ENCODE results near the gene MIAT.

MIAT gene

DNA sequence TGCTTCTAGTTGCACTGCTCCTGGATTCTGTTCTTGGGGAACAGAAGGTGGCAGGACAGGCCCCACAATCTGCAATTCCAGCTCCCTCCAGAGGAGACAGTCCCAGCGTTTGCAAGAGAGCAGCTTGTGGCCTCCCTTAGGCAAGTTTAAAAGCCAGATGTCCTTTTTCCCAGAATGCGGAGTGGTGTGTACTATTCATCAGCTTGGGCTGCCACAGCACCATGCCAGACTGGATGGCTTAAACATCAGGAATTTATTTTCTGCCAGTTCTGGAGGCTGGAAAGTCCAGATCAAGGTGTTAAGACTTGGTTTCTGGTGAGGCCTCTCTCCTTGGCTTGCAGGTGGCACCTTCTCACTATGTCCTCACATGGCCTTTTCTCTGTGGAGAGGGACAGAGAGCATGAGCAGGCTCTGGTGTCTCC lies 11.7 kb downstream of the MIAT start:
- peak; percentile 32 for DNase-seq (ENCODE audit: low spot score)

DNA sequence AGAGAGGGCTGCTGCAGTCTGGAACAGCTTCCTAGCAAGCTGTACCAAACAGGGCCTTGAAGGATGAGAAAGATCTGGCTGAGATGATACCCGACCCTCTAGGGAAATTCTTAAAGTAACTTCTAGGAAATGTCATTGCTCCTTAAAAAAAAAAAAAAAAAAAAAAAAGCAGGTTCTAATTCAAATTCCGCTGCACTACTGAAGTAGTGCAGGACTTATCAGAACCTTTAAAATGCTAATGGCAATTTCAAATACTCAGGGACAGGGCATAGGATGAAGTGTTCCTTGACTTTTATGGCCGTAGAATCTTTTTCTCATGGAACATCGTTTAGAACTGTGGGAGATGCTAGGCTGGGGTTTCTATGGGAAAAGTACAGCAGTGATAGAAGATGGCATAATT lies 13.1 kb downstream of the MIAT start:
- DNase-seq (ENCODE audit: low spot score): no peak

DNA sequence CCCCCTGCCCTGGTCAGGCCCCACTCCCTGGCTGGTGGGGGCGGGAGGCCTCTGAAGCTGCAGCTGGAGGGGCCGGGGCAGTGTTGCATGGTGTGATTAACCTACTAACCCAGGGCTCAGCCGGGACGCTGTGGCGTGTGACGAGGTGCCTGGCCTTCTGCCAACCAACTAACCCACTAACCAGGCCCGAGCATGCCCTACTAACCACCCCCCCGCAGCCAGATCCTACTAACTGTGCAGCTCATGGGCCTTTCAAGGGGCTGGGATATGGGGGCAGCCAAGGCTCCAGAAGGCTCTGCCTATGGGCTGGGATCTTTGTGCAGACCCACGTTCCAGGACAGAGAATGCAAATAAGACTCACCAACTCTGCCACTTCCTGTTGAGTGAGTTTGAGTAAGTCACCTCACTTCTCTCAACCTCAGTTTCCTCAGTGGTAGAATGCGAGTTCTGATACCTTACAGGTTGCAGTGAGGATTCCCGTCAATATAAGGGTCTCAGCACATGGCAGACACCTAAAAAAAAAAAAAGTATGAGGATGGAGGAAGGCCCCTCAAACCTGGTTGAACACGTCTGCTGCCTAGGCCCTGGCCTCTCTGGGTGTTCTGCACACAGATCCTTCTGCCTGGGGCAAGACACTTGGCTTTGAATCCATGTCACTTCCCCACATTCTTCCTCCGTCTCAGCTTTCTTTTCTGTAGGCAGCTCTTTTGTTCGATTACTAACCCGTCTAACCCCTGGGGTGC lies 14.1 kb downstream of the MIAT start:
- no peak for DNase-seq (ENCODE audit: low spot score)

DNA sequence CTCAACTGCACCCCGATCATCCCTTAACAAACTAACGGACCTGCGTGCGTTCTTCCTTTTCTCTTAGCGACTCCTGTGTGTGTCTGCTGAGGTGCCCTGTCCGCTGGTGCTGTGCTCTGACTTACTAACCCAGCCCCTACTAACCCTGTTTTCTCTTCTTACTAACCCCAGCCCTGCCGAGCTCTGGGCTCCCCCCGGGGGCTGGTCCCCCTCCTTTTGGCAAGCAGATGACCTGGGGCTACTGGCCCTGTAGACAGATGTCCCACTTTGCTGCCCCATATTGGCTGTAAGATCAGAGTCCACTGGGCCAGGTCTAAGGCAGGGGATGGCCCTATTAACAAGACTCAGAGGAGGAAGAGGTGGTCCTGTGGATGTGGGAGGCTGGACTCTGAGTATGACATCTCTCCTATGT lies 14.7 kb downstream of the MIAT start:
- DNase-seq (ENCODE audit: low spot score): no peak

DNA sequence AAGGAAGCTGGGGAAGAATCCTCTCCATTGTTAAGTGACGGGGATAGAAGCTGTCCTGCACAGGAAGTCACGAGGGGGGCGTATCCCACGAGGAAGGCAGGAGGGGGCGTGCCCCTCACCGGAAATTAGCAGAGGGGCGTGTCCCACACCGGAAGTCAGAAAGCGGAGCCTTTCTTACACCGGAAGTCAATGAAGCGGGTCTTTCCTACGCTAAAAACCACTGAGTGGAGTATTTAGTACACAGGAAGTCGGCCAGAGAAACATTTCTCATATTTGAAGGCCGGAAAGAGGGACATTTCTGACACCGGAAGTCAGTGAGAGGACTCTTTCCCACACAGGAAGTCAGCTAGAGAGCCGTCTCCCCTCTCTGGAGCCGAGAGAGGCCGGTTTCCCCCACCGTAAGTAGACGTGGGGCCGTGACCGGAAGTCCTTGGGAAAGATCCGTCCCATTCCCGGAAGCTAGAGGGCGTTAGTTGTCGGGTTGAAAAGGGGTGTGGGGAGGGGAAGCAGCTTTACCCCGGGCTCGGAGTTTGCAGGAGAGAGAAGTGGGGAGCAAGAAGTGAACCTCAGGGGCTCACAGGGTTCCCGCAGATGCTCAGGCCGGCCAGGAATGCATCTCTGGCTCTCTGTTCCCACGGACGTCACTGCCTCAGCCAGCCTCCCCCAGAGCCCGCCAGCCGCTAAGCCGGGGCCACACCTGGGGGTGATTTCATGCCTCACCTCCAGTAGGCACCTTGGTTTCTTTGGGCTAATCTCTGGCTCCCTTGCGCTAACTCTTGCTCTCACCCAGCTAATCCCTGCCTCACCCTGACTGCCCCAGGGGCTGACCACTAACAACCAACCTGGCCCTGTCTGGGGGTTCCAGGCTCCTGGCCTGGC lies 15.4 kb downstream of the MIAT start:
- DNase-seq (ENCODE audit: low spot score): peak; percentile 91

DNA sequence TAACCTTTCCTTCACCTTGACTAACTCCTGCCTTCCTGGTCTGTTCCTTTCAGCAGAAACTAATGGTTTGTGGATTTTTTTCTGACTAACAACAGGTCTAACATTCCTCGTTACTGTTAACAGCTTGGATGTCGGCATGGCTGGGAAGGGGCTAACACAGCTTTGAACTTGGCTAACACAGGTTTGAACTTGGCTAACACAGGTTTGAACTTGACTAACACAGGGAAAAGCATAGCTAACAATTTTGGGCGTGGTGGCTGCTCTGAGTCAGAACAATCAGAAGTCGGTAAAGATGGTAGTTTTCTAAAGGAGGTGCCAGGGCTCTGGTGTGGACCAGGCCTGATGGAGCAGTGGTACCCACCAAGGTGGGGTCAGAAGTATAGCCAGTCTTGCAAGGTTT lies 16.1 kb downstream of the MIAT start:
- no peak for DNase-seq (ENCODE audit: low spot score)

DNA sequence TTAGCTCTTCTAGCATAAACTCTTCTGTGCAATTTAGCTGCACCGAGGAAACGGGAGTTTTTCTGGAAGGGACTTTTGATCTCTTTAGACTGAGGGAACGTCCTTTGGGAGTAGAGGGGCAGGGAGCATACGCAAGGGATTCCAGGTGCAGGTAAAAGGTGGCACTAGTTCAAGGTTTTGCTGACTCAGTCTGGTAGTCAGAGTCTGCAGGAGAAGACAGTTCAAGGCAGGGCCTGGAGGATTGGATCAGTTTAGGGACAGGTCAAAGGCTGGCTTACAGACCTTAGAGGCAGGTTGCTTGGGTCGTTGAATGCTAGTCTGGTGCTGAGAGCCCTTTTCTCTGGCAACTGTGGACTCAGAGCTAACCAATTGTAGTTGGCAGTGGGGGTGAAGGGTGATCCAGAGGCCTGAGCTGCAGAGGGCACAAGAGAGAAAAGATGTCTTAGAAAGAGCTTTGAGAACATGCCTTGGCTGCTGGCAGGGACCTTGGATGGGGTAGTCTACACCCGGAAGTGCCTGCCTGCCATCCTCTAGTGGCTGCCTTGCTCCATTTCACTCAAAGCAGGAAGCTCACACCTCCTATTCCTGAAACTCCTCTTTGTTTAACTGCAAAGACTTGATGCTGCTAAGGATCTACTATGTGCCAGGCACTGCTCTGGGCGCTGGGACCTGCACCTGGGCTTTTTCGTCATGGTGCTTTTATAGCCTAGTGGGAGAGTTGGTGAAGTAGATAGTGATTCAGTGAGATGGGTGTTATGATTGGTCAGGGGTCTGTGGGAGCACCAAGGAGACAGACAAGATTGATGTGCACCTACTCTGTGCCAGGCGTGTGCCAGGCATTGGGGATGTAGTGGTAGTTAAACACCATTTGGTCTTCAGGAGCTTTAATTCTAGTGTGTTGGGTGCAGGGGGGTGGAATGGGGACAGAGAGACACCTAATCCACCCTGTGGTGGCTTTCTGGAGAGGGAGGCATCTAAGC lies 17.1 kb downstream of the MIAT start:
- DNase-seq (ENCODE audit: low spot score): no peak

DNA sequence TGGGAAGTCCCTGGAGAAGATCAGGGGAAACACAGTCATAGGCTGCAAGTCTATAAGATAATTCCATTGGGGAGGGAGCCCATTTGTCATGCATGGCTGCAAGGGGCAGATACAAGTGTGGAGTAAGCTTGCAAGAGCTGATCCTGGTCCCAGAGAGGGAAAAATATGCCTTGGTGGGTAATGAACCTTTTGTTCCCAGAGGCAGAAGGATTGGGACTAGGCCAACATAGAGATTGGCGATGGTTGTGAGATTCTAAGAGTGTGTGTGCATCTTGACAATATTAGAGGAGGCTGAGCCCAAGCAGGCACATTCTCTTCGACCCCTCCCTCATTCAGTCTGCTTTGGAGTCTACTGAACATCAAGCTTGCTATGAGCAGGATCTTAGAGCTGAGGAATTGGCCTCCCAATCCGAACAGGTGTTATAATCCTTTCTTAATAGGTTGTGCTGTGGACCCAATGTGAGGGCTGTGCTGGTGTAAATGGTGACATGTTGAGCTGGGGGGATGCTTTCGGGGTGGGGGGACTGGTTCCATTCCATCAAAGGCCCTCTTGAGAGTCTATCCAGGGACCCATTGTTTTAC lies 18.4 kb downstream of the MIAT start:
- no peak for DNase-seq (ENCODE audit: low spot score)

DNA sequence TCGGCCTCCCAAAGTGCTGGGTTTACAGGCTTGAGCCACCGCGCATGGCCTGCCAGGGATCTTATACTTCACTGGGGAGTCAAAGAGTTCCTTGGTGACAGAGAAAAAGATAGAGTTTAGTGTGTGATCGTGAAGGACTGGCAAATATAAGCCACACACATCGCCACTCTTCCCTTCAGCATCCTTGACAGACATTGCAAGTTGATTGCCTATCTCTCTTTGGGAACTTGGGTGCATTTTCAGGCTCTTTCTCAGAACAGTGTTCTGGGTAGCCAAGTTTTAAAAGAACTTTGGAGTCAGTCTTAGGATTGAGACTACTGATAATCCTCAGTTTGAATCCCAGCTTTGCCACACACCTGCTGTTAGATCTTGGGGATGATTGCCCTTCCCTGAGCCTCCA lies 19.8 kb downstream of the MIAT start:
- no peak for DNase-seq (ENCODE audit: low spot score)

DNA sequence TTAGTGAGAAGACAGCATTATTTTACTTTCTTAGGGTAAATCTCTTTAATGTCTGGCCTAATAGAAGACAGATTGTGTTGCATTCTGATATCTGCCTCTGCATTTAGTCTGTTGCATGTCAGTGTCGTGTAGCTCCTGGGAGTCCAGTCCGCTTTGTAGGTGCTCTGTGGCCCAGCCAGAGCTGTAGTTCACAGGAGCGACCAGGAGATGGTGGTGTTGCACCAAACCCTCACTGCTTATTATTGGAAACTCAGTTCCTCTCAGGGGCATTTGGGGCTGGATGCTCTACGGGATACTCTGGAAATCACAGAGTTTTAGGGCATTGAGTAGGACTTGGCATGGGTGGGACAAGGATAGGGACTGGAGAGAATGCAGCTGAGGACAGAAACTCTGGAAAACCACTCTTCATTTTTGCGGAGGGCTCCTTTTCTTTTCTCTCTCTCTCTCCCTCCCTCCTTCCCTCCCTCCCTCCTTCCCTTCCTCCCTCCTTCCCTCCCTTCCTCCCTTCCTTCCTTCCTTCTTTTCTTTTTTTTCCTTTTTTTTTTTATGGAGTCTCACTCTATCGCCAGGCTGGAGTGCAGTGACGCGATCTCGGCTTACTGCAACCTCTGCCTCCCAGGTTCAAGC lies 21.7 kb downstream of the MIAT start:
- DNase-seq (ENCODE audit: low spot score): peak; percentile 70

DNA sequence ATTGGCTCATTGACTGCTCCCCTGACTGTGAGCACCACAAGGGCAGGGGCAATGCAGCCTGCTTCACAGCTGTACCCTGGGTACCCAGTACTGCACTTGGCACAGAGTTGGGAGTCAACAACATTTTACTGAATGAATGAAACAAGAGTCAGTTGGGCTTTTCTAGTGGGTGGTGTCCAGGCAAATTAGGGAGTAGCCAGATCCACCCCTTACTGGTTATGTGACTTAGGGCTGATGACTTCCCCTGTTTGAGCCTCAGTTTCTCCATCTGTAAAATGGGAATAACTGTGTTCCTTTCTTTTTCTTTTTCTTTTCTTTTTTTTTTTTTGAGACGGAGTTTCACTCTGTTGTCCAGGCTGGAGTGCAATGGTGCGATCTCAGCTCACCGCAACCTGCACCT lies 23.1 kb downstream of the MIAT start:
- DNase-seq (ENCODE audit: low spot score): no peak

DNA sequence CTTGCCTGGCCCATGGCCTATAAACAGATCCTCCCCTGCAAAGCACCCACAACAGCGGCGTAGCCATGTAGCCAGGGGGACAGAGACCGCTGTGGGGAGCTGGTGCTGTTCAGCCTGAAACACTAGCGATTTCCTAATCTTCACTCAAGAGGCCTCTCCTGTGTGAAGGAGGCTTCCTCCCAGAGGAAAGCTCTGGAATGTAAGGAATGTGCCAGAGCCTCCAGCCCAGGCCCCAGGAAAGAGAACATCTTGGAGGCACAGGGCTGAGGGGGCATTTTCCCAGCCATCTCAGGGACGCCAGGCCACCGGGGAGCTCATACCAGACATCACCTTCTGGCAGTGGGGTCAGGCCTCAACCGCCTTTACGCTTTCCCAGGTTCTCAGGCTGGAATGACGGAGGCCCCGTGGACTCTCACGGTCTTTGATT lies 24.0 kb downstream of the MIAT start:
- DNase-seq (ENCODE audit: low spot score): no peak

DNA sequence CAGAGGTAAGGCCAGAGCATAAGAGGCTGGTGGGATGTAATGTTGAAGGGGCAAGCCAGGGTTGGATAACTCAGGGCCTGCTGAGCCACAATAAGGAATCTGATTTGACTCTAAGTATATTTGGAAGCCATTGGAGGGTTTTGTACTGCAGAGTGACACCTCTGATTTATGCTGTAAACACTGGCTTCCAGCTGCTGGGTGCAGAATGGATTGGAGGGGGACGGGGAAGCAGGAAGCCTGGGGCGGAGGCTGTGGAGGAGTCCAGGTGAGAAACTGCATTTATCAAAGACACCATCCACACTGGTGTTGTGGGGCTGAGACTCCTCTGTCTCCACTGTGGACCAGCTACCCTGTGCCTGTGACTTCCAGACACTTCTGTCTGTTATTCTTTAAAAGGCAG lies 26.8 kb downstream of the MIAT start:
- DNase-seq (ENCODE audit: low spot score): no peak

DNA sequence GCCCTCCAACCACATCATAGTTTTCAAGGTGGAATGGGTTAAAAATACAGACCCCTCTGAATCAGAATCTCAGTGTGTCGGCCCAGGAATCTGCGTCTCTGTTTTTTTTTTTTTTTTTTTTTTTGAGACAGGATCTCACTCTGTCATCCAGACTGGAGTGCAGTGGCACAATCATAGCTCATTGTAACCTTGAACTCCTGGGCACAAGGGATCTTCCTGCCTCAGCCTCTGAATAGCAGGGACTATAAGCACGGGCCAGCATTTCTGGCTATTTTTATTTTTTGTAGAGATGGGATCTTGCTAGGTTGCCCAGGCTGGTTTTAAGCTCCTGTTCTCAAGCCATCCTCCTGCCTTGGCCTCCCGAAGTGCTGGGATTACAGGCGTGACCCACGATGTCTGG lies 28.2 kb downstream of the MIAT start:
- DNase-seq (ENCODE audit: low spot score): no peak

DNA sequence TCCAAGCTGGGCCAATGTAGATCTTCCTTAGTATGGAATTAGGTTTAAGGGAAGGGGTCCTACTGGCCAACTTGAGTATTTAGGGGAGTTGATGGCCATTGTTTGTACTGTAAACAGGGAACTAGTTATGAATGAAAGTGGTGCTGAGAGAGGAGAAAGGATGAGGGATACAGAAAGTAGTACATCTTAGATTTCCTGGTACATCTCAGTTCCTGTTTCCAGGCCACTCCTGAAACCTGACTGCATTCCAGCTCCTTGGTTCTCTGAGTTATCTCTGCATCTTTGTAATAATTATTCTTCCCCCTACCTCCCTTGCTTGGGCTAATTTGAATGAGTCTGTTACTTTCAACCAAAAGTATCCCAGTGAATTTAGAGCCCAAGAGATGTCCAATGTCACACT lies 30.1 kb downstream of the MIAT start:
- DNase-seq (ENCODE audit: low spot score): no peak

DNA sequence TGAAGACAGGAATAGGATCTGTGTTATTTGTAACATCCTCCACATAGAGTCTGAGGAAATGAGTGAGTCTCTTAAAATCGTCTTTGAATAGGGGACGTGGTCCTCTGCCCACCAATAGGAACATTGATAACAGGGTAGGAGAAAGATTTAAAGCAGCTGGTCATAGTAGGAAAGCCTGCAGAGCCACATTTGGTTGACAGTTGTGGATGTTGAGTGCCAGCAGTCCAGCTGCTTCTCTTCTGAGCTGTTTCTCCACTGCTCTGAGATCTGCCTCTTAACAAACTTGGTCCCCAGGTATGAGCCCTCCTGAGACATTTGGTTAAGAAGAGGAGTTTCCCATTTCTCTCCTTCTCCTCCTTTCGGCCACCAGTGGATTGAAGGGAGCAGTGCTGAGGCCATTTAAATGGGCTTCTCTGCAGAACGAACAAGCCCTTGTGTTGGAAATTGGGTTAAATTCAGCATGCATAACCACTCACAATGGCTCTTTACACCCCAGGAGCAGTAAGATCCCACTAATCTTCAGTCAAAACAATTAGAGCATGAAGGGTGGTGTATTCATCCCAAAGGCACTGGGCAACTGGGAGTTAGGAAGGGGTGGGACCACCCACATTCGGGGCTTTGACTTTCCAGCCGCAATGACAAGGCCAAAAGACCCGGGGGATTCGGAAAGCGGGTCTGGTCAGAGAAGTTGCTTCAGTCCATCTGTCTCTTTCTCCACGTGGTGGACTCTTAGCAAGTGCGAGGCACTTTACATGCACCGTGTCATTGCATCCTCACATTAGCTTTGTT lies 32.3 kb downstream of the MIAT start:
- DNase-seq (ENCODE audit: low spot score): no peak

DNA sequence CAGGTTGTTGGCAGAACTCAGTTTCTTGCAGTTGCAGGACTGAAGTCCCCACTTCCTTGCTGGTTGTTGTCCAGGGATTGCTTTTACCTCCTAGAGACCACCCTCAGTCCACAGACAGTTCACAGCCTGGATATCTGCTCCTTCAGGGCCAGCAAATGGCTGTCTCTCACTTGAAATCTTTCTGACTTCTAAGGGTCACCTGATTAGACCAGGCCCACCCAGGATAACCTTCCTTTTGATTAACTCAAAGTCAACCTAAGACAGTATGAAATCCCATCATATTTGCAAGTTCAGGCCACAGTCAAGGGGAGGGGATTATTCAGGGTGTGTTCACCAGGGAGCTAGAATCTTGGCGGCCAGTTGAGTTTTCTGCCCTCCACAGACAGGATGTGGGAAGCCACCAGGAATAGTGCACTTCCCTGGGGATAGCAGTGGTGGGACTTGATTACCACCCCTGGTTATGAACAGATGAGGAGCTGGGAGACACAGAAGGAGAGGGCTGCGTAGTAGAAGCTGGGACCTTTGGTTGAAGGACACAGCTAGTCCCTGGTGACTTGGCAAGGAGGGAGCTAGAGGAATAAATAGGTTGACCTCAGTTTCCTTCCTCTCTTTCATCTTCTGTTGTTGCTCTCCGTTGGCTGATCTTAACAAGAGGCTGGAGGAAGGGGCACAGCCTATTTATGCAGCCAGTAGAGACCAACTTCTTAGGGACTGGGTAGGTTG lies 33.4 kb downstream of the MIAT start:
- no peak for DNase-seq (ENCODE audit: low spot score)

DNA sequence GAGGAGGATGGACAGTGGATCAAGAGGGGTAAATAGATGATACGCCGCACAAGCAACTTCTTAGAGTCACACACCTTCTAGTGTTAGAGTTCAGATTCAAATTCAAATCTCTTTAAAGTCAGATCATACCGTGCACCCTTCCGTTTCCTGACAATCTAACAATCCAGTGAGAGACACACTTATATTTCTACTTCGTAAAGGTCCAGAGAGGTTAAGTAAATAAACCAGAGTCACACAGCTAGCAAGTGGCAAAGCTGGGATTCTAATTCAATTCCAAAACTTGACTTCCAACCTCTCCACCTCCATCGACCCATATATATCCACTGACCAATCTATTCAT lies 34.0 kb downstream of the MIAT start:
- no peak for DNase-seq (ENCODE audit: low spot score)

DNA sequence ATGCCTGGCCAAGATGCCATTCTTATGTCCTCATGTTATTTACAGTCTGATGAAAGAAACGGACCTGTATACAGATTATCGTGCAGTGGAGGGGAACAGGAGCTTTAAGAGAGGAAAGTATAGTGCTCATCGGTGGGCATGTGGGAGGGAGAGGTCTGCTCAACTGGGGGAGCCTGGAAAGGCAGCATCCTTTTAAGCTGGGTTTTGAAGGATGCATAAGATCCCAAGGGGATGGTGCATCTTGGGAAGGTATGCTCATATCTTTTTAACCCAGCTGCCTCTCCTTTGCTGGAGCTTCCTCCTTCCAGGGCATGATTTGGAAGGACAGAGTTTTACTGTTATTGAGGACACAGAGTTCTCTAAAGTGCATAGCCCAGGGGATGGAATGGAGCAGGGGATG lies 34.8 kb downstream of the MIAT start:
- DNase-seq (ENCODE audit: low spot score): no peak

DNA sequence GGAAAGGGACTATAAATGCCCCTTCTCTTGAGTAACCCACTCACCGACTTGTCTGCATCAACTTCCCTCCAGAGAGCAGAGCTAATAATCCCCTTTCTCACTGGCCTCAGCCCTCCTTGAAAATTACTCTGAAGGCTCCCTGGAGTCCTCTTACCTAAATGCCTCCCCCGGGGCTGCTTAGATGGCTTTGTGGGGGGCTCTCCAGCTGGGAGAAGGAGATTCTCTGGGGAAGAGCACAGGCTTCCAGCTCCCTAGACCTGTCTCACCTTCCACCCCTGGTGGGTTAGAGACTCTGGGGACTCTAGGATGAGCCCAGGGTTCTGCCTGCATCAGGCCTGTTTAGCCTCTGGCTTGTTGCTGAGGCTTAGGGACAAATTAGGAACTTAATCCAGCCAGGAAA lies 39.8 kb downstream of the MIAT start:
- no peak for DNase-seq (ENCODE audit: low spot score)

Data from hematopoietic multipotent progenitor cell treated with erythropoietin and hydrocortisone succinate and interleukin-3 and kit ligand, for 15 days (in vitro differentiated cells).